ENCODE results near the gene CETN1.

CETN1 gene

GRCh38 chr18:580154-580553, at the start of gene CETN1:
Gene CETN1, plus strand, starts transcription at chr18:580380. Its CDS starts 29 bp downstream, at chr18:580409.
- DNase-seq, result no peak

DNA sequence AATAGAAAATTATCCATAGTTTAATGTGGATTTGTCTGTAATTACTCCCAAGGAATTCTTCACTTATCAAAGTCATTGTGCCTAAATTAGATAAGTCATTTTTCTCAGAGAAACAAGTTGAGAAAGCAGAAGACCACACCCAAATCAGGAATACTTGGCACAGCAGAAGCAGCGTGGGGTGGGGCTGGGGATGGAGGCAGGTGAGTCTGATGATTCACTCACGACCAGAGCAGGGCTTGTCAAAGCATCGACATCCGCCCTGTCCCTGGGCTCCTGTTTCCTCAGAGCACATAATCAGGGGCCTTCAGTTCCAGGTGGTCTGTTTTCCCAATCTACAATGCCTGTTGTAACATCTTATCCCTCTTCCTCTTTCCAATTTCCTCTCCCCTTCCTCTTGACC, 48.2 kb upstream of the CETN1 start:
- no peak for DNase-seq

DNA sequence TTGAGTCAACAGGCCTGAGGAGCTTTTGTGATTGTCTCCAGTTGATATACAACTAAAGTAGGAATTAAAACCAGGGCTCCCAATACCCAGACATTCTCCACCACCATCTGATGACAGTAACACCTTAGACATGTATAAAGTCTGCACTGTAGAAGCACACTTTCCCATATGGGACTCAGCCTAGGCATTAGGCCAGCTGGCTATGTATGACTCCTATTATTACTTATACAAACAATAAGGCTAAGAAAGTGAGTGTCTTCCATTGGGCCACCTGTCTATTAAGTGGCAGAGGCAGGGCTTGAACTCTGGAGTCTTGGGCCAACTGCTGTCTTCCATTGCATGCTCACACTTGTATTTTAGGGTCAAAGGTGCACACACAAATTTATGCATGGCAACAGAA, 47.5 kb upstream of the CETN1 start:
- DNase-seq, result no peak

- DNase-seq, result no peak
Measured at GRCh38 chr18:533995-534601, 46.1 kb upstream of the CETN1 start.

- DNase-seq, result no peak
Measured at GRCh38 chr18:543447-544078, 36.6 kb upstream of the CETN1 start.

GRCh38 chr18:549967-550366, 30.2 kb upstream of the CETN1 start:
- no peak for DNase-seq

- no peak for DNase-seq
Measured at GRCh38 chr18:551404-552061, 28.6 kb upstream of the CETN1 start.

DNA sequence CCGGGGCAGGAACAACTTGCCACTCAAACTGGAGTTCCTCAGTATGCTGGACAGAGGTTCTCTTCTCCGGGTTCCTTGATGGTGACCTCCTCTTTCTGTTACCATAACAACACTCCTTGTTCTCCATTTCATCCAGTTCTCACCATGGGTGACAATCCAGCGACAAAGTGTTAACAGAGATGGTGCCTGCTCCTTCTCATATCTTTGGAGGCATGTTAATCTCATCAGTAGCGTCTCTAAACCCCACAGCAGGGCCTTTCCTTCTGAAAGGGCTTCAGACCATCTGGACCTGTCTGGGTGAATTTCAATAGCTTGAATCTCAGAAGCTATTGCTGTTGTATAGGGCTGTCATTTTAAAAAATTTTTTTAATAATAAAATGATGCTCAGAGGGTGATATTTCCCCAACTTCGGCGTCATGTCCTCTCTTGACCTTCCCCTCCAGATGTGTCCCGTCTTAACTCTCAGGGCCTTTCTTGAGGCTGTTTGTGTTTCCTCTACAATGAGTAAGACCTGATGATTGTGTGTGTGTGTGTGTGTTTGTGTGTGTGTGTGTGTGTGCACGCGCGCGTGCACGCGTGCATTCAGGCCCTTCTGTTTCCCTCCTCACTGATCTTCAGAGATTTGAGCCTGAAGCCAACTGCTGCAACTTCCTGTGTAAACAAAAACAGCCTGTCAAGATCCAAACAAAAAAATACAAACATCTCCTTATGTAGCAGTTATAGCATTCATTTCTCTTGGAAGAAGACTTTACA, 24.3 kb upstream of the CETN1 start:
- DNase-seq, result no peak

GRCh38 chr18:564708-565561, 15.2 kb upstream of the CETN1 start:
- no peak for DNase-seq

DNA sequence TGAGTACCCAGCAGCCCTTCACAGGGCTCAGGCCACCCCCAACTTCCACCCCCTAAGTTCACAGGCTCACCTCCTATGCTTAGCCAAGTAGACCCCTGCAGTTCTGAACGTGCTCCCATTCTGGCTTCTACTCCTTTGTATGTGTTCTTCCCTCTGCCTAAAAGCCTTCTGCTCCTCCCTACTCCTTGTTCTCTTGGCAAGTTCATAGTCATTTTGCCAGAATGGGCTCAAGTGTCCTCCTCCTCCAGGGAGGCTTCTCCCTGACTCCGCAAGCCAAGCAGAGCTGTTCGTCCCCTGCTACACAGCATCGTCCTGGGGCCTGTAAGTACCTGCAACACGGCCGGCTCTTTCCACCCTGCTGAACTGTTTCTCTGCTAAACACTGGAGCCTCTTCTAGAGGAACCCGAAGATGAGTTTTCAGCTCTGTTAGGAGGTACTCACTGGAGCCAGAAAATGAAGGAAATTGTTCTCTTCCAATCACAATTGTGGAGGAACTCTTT, 14.6 kb upstream of the CETN1 start:
- no peak for DNase-seq

GRCh38 chr18:567122-567521, 13.1 kb upstream of the CETN1 start:
- no peak for DNase-seq

DNA sequence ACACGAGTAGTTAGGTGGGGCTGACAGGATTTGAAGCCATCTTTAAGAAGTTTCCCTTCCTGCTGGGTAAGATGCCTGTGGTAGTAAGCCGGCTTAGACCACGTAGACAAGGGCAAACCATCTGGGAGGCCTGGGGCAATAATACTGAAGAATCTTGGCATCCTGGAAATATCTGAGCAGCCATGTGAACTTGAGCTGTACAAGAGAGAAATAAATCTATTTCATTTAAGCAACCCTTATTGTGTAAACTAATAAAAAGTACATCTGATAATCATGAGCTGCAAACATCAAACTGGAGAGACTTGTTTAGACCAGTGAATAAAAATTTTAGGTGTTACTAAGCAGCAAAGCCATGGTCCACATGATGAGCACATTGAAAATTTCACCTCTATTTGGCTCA, 11.4 kb upstream of the CETN1 start:
- no peak for DNase-seq

- no peak for DNase-seq
Measured at GRCh38 chr18:570256-570655, 9.9 kb upstream of the CETN1 start.

GRCh38 chr18:570697-571096, 9.5 kb upstream of the CETN1 start:
- no peak for DNase-seq

DNA sequence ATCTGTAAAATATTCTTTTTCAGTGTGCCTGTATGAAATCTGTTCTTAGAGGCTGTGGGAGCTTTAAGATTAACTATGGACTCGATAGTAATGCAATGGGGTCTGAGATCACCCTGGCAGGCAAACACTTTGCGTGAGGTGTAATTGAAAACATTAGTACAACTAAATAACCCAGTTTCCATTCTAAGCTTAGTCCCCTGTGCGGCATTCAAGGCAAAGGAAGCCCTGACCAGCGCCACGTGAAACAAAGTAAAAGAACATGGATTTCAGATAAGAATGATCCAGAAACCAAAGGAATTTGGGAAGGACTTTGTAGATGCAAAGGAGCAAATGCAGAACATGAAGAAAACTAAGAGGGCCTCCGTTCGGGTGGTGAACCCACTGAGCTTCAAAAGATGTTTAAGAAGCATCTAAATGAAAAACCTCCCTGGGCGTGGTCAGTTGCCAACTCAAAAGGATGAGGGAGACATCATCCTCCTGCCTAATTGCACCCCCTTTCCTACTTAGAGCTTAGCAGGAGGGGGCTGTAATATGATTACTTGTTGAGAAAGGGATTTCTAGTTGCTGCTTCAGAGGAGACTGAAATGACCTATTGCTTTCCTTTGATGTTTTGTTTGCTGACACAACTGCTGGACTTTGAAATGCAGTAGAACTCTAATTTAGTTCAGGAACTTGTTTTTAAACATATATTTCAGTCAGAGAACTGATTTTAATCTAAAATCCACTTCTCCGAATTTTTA, 7.9 kb upstream of the CETN1 start:
- no peak for DNase-seq

DNA sequence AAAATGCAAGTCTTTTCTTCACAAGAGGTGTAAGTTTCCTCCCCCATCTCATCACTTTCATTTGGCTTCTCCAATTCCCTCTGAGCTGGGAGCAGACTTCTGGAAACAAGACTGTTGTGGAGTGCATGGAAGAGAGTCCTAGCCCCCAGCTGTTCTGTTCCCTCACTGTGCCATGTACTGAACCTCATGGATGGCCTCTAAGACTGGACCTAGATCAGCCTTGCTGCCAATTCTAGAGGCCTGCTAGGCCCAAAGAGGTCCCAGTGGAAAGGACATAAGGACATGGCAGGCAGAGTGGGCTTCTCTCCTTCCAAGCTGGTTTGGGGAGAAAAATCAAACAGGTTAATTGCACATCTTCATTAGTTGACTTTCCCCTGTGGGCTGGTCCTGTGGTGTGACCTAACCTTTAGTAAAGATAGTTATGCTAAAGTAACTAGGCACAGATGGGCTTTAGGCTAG, 7.3 kb upstream of the CETN1 start:
- DNase-seq, result no peak

DNA sequence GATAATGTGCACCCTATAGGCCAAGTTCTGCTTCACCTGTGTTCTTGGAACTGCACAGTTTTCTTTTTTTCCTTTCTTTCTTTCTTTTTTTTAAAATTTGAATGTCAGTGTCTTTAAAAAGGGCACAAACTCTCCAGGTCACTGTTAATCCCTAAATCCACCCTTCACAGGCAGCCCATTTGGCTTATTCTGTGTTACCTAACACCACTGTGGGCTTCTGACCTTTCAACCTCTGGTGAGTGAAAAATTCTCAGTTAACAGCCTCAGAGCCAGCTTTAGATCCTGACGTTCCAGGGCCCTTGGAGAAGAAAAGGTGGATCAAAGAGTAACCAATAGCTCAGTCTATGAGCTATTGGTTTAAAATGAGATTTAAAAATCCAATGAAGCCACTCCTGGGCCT, 6.8 kb upstream of the CETN1 start:
- DNase-seq, result no peak

GRCh38 chr18:574149-574860, 5.9 kb upstream of the CETN1 start:
- DNase-seq, result no peak

- no peak for DNase-seq
Measured at GRCh38 chr18:574865-575645, 5.1 kb upstream of the CETN1 start.

DNA sequence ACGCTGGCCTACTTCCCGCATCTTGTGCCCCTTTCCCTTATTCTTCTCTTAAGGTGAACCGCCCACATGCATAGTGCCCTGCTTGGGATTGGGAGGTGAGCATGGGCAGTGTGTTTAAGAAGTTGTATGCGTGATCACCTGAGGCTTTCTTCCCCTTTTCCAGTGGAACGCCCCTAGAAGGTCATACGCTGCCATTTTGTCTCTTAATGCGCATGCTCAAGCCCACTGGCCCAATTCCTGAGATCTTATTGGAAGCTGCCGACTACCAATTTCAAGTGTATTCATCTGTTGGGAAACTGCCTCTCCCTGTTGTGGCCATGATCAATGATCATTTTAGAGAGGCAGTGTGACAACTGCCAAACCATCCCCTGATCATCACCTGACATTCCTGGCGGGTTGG, 3.3 kb upstream of the CETN1 start:
- no peak for DNase-seq
